Measurements from ENCODE around the gene PPP4R4. TPM values are rescaled to one million over a fixed set of nuclear protein-coding genes. Genes with fewer than 3 reads are reported as not detected.

PPP4R4 gene
- total RNA-seq, 4 donors from 2014 or later: 0.08 to 1.7 (median 0.48) TPM

- H3K36me3 ChIP-seq: no peaks in the 10 kb centered on the region
- H3K4me3 ChIP-seq: no peak overlapping the region
- 73 to 77% methylated on average over 3 of the region's 3 CpGs for WGBS, 2 donors
- intact Hi-C loops (cut with DNase I): no loop called here
- peak in 2 of 6 experiments; percentile 15 to 41 for TF ChIP-seq CTCF (IDR thresholded peaks at IDR 0.05)
- no peak for TF ChIP-seq POLR2A (IDR thresholded peaks at IDR 0.05)
- H3K27ac ChIP-seq: no peak overlapping the region
- peaks cover 0 to 8% (median 0%) of the 10 kb centered on the region in 4 donors for H3K27me3 ChIP-seq
- DNase-seq: no peak
- H3K4me1 ChIP-seq: no peaks in the 10 kb centered on the region
- no peaks in the 10 kb centered on the region for H3K9me3 ChIP-seq
Observed at GRCh38 chr14:94143239-94143638, 30.9 kb upstream of the PPP4R4 start.

GRCh38 chr14:94143711-94144110 lies 30.4 kb upstream of the PPP4R4 start:
- Histone ChIP-seq H3K4me1 (no peaks in the 10 kb centered on the region), H3K27me3 (peaks cover 0 to 3% (median 0%) of the 10 kb centered on the region in 4 donors), H3K36me3 (no peaks in the 10 kb centered on the region), H3K27ac (no peak overlapping the region), H3K4me3 (no peak overlapping the region), H3K9me3 (no peaks in the 10 kb centered on the region)
- no peak for DNase-seq
- intact Hi-C loops (cut with DNase I): no loop called here
- TF ChIP-seq POLR2A (IDR thresholded peaks at IDR 0.05) (no peak), CTCF (IDR thresholded peaks at IDR 0.05) (no peak)
- WGBS, 2 donors: 92 to 100% methylated on average over 3 of the region's 4 CpGs

- 50 to 100% methylated on average over 1 of the region's 1 CpG for WGBS, 2 donors
- Histone ChIP-seq H3K36me3 (no peaks in the 10 kb centered on the region), H3K4me3 (no peak overlapping the region), H3K4me1 (no peaks in the 10 kb centered on the region), H3K9me3 (no peaks in the 10 kb centered on the region), H3K27ac (no peak overlapping the region), H3K27me3 (no peaks in the 10 kb centered on the region)
- TF ChIP-seq CTCF (IDR thresholded peaks at IDR 0.05) (no peak), POLR2A (IDR thresholded peaks at IDR 0.05) (no peak)
- DNase-seq: no peak
- intact Hi-C loops (cut with DNase I): no loop called here
Observed at GRCh38 chr14:94144765-94145164, 29.4 kb upstream of the PPP4R4 start.

- Histone ChIP-seq H3K4me3 (no peak overlapping the region), H3K27ac (no peak overlapping the region), H3K9me3 (no peaks in the 10 kb centered on the region), H3K27me3 (no peaks in the 10 kb centered on the region), H3K36me3 (no peaks in the 10 kb centered on the region), H3K4me1 (no peaks in the 10 kb centered on the region)
- TF ChIP-seq CTCF (IDR thresholded peaks at IDR 0.05): no peak
- TF ChIP-seq POLR2A (IDR thresholded peaks at IDR 0.05): no peak
- DNase-seq: no peak
- intact Hi-C loops (cut with DNase I): no loop called here
- 59 to 87% methylated on average over 4 to 6 of the region's 6 CpGs for WGBS, 2 donors
Observed at GRCh38 chr14:94145902-94146527, 28.1 kb upstream of the PPP4R4 start.

- DNase-seq: no peak
- intact Hi-C loops (cut with DNase I): no loop called here
Observed at GRCh38 chr14:94152676-94153075, 21.4 kb upstream of the PPP4R4 start.

More at GRCh38 chr14:94152676-94153075, 21.4 kb upstream of the PPP4R4 start:
- WGBS, 2 donors: 53 to 71% methylated on average over 1 of the region's 1 CpG
- Histone ChIP-seq H3K9me3 (no peaks in the 10 kb centered on the region), H3K4me1 (no peaks in the 10 kb centered on the region), H3K4me3 (no peak overlapping the region), H3K27ac (no peak overlapping the region), H3K36me3 (no peaks in the 10 kb centered on the region), H3K27me3 (peaks cover 0 to 47% (median 0%) of the 10 kb centered on the region in 4 donors)
- TF ChIP-seq CTCF (IDR thresholded peaks at IDR 0.05): no peak
- no peak for TF ChIP-seq POLR2A (IDR thresholded peaks at IDR 0.05)
